Subcutaneous preadipocyte (primary cell): ENCODE results near the gene PSMD14. TPM values are rescaled to one million over a fixed set of nuclear protein-coding genes. Genes with fewer than 3 reads are reported as not detected.

Experiments
- small RNA-seq: library from RNA; depleted of rRNA; stranded (forward); fragments of <200 nt; gene quantifications from one replicate; pipeline ENCODE3, GENCODE V24; 2012
- total RNA-seq: library from RNA; depleted of rRNA; stranded (reverse); fragments of >200 nt; gene quantifications from 2 replicates; pipeline ENCODE4 v1.2.3, GENCODE V29; 2012

The PSMD14 gene
- total RNA-seq = 91.5 and 100 TPM in 2 replicates

GRCh38 chr2:161308178-161308955 is at the start of gene PSMD14:
PSMD14 (plus strand) TSS chr2:161308425; CDS start chr2:161318826, 10,401 bp downstream.

GRCh38 chr2:161415987-161416707 is 107.9 kb downstream of the PSMD14 start, which contains the start of gene TBR1:
TBR1 (plus strand) TSS chr2:161416297; CDS start chr2:161416411, 114 bp downstream.

Small RNA genes within 50 kb of the gene (small RNA-seq; reads per million reads assigned to genes)
- gene RNA5SP108 = not detected

Other genes starting within 250 kb of the PSMD14 start
- gene TANK, start 148.0 kb upstream of the PSMD14 start, total RNA-seq = 81.2 and 85.8 TPM in 2 replicates
- under 0.01 TPM in 2 replicates for gene TBR1, start 107.9 kb downstream of the PSMD14 start, total RNA-seq